GM19099 (cell line): Measurements from ENCODE around the gene AKAP10.
A peak's percentile ranks its signal among the peaks of the same experiment; 100 is the strongest.

ENCODE experiments used
- POLR2A ChIP-seq: IDR thresholded peaks from 3 replicates; pipeline ENCODE4 v1.6.1; 2011; ENCODE audit warnings: low read depth; ENCODE audit not compliant: insufficient read length; ENCODE audit errors: extremely low read depth

The AKAP10 gene, protein sequence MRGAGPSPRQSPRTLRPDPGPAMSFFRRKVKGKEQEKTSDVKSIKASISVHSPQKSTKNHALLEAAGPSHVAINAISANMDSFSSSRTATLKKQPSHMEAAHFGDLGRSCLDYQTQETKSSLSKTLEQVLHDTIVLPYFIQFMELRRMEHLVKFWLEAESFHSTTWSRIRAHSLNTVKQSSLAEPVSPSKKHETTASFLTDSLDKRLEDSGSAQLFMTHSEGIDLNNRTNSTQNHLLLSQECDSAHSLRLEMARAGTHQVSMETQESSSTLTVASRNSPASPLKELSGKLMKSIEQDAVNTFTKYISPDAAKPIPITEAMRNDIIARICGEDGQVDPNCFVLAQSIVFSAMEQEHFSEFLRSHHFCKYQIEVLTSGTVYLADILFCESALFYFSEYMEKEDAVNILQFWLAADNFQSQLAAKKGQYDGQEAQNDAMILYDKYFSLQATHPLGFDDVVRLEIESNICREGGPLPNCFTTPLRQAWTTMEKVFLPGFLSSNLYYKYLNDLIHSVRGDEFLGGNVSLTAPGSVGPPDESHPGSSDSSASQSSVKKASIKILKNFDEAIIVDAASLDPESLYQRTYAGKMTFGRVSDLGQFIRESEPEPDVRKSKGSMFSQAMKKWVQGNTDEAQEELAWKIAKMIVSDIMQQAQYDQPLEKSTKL

DNA sequence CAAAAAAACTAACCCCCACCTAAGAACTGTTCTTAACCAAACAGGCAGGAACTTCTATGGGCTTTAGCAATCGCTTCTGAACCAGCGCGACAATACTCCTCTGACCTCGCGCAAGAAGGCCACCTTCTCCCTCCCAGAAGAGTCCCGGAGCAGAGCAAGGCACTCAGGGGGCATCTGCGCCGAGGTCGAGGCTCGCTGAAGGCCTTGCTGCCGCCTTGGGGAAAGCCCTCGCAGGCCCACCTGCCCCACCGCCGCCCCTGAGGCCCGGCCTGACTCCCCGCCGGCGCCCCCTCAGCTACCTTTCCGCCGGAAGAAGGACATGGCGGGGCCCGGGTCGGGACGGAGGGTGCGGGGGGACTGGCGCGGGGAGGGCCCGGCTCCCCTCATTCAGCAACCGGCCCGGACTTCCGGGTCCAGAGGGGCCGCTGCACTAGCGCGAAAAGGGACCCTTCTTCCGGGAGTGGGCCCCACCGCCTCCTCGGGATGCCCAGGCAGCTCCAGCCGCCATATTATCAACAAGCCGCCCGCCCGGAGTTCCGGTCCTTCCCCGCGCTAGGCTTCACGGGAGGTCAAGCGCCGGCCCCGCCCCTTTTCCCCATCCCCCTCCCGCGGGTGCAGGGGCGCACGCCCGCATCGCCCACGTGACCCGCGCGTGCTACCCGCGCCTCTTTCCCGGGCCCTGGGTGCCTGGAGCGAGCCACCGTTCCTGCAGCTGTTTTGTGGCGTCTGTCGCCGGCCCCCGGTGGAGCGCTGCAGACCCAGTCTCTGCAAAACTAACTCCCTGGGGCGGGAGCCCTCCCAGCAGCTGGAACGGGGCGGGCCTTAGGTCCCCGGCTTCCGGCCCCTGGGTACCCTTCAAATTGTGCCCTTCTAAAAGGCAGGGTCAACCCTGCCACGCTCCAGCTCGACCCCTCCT lies at the start of gene AKAP10:
Gene AKAP10 (minus strand): TSS at position 536 of the 916 bp plus-strand sequence. CDS start 149 bp downstream, at position 387.
- TF ChIP-seq POLR2A: peak; percentile 85

DNA sequence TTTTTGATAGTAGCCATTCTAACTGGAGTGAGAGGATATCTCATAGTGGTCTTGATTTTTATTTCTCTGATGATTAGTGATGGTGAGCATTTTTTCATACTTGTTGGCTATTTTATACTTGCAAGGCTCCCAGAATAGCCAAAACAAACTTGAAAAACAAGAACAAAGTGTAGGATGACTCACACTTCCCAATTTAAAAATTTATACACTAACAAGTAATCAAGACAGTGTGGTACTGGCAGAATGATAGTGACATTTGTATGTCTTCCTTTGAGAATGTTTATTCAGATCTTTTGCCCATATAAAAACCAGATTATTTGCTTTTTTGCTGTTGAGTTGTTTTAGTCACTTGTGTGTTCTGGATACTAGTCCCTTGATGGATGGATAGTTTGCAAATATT lies 49.3 kb upstream of the AKAP10 start:
- TF ChIP-seq POLR2A: no peak

DNA sequence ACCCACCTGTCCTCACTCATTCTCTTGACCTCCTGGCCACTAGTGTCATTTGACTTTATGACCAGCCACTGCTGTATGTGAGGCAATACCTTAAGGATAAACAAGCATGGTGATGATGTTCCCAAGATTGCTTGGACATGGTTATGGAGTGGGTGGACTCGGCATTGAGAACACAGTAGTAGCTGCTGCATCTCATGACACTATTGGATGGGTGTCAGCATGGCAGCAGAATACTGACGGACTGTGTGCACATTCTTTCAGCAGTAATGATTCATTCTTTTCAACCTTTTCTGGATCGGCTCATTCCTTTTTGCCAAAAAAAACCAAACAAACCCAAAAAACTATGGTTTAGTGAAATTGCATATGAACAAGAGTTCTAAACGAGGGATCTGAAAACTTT lies 45.1 kb upstream of the AKAP10 start:
- no peak for TF ChIP-seq POLR2A

DNA sequence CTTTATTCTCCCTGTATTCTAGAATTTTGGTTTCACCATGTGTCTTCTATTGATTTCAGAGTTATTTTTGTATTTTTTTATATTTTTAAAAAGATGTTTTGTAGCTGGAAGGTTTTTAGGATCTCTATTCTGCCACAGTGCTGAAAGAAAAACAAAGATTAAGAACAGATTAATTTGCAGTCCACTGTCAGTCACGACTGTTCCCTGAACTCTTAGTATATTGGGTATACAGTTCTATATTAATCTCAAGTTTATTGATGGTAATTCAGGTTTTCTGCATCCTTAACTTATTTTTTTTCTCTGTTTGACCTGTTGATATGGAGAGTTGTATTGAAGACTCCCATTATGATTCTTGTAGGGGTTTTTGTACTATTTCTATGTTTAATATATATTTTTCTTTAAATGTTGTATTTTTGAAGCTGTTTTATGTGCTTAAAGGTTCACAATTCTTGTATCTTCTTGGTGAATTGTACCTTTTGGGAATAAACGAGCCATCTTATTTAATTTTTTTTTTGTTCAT lies 34.4 kb upstream of the AKAP10 start:
- TF ChIP-seq POLR2A: no peak

DNA sequence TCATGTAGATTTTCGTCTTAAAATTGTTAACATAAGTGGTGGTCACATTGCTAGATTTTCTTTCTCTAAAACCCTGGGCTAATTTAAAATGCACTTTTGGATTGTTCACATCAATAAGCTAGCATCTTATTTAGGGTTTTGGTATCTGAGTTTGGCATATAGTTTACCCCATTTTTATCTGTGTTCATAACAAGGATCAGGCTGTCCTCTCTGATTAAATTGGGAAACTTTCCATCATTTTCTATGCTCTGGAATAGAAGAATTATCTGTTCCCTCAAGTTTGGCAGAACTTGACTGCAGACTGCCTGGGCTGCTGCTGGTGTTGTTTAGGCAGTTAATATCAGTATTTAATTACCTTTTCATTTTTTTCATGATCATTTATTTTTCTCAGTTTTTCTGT lies 33.3 kb upstream of the AKAP10 start:
- TF ChIP-seq POLR2A: no peak

DNA sequence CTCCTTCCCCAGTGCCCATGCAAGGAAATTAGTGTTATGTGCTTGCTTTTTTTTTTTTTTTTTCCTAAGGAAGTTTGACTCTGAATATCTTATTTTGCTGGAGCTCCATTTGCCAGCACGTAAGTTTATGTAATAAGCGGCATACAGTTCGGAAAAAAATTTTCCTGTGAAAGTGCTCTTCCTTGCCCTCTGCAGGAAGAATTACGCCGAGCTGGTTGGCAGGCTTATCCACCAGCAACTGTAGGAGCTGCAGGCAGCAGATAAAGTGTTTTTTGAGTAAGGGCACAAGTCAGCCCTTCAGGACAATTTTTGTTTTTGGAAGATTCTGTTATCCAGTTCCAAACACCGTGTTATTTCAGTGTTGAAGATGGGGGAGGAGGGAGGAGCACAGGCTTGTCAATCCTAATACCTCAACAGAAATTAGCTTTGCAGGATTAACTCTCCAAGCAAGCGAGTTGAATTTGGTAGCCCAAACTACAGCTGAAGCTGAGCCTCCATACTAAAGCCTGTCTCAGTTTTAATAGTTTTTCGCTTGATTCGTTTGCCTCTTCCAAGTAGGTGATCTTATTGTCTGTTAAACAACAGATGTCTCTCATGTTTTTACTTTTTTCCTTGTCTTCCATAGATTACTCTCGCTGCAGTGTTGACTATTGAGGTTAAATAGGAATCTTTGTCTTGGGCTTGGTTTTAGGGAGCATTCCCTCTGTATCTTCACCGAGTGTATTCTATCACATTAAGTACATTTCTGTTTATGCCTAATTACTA lies 32.7 kb upstream of the AKAP10 start:
- no peak for TF ChIP-seq POLR2A

DNA sequence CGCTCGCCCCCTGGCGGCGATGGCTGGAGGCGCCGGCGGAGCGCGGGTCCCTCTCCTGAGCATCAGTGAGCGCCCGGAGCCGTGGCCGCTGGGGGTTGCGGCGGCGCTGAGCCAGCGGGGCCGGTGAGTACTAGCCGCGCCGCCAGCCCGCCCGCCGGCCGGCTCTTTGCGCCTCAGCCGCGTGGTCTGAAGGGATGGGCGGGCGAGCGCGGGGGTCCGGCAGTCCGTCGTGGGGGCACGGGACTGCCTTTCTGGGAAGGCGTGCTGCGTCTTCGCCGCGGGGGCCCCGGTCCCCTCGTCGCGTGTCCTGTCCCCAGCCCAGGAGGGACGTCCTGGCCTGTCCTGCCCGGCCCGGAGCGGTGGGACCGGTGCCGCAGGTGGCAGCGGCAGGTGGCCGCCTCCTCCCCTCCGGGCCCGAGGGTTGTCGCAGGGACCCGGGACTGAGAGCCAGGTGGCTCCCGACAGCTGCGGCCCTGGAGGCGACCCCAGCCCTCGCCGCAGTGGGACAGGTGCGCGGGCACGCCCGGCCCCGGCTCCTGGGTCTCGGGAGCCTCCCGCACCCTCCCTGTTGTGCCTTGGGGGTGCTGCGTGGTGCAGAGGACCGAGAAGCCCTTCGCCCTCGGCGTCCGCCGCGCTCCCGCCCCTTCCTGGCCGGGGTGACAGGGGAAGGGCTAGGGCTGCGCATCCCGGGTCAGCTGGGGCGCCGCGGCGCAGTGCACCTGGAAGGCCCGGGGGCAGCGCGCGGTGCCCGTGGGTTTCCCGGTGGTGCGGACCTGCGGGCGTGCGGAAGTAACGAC lies 31.9 kb upstream of the AKAP10 start, which contains the start of gene SPECC1:
Gene SPECC1 (plus strand): TSS at position 58 of the 797 bp plus-strand sequence. CDS start 87,293 bp downstream, outside the sequence.
- no peak for TF ChIP-seq POLR2A

DNA sequence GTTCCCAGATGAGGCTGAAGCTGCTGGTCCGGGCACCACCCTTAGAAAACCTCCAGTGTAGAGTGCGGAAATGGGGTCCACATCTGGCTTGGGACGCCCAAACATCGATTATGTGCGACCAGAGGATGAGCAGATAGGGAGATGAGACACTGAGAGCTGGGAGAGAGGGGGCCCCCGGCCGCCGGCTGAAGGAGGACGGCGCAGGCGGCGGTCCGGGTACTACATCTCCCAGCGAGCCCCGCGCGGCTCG lies 31.3 kb upstream of the AKAP10 start:
- TF ChIP-seq POLR2A: no peak

DNA sequence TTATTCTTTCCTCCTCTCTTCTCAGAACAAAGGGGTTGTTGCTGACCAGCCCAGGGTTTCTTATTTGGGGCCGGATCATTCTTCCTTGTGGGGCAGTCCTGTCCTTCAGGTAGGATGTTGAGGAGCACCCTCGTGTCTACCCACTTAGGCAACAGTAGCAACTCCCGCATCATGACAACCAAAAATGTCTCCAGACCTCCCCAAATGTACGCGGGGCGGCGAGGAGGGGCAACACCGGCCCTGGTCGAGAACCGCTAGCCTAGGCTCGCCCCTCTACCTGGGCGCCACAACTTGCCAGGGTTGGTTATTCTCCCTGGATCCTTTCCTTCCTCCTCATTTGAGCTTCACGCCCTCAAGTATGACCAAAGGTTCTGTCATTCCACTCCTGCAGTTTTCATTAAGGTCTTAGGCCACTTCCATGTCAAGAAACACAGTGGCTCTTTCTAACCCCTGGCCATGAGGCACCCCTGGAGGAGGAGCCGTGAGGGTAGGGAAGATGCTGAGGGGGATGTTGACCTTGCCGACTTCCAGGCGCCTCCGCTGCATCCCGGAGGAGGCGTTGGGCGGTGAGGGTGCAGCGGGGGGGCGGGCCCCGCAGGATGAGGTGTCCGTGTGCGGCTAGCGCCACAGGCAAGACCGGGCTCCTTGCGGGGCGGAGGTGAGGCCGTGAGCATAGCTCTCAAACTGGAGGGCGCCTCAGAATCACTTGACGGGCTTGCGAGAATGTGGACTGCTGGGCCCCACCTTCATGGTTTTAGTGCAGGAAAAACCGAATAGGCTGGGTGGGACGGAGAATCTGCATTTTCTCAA lies 30.8 kb upstream of the AKAP10 start:
- no peak for TF ChIP-seq POLR2A

DNA sequence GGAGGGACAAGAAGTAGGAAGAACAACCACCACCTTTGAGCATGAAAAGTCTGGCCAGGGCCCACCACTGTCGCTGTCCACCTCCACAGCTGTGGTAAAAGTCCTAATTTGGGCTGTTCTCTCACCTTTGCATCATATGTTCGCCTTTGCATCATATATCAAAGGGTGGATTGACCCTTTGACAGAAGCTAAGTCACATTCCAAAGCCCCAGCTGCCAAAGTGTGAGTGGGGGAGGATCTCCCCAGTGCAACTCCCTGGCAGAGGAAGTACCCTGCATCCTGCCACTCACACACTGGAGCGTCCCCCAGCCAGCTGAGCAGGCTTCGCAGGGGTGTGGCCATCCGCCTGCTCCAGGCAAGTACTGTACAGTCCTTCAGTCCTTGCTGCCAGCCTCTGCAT lies 18.9 kb upstream of the AKAP10 start:
- no peak for TF ChIP-seq POLR2A

DNA sequence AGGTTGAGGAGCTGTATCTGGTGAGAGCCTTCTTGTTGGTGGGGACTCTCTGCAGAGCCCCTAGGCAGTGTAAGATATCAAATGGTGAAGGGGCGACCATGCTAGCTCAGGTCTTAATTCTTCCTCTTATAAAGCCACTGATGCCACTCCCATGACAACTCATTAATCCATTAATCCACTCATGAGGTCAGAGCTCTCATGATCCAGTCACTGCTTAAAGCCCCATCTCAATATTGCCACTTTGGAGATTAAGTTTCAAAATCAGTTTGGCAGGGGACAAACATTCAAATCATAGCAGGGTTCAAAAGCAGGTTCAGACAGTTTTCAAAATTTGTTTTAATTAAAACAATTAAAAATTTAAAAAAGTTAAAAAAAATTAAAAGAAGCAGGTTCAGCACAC lies 18.5 kb upstream of the AKAP10 start:
- no peak for TF ChIP-seq POLR2A

DNA sequence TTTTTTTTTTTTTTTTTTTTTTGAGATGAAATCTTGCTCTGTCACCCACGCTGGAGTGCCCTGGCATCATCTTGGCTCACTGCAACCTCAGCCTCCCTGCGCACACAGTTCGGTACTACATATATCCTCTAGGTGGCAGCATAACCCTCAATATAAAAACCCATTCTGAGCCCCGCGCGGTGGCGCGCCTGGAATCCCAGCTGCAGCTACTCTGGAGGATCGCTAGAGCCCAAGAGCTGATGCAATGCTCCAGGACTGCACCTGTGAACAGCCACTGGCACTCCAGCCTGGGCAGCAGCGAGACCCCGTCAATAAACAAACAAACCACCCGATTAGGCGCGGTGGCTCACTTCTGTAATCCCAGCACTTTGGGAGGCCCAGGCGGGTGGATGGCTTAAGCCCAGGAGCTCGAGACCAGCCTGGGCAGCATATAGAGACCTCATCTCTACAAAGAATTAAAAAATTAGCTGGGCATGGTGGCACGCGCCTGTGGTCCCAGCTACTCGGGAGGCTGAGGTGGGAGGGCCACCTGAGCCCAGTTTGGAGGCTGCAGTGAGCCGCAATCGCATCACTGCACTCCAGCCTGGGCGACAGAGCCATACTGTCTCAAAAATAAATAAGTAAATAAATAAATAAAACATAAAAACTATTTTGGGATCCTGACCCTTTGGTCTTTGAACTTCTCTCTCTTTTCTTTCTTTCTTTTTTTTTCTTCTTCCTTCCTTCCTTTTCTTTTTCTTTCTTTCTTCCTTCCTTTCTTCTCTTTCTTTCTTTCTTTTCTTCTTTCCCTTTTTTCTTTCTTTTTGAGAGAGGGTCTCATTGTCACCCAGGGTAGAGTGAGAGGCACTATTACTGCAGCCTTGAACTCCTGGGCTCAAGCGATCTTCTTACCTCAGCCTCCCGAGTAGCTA lies 15.4 kb upstream of the AKAP10 start:
- no peak for TF ChIP-seq POLR2A

DNA sequence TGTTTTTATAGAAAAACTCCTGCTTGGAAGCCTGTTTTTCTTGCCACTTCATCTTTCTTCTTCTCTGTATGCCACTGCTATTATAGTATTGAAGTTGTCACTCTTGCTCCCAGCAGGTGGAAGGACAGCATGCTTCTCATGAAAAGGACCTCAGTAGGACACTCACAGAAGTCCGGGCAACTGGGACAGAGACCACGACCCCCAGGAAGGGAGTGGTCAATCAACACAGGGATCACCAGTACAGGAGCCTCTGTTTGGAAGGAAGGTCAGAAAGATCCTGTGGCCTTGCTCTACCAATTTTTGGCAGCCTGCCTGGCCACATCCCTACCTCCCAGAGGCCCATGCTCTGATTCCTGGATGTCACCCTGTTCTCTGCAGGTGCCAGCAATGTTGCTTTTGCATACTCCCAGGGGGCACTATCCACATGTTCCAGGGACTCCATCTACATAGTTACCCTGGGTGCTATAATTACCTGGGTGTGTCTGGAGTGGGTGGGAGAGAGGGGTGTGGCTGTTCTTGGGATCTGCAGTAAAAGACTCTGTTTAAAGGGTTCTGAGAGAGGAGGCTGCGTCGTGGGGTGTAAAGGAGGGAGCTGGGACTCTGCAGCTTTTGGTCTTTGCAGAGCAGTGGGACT lies 13.7 kb upstream of the AKAP10 start:
- no peak for TF ChIP-seq POLR2A
